ENCODE results near the gene COPA.

DNA sequence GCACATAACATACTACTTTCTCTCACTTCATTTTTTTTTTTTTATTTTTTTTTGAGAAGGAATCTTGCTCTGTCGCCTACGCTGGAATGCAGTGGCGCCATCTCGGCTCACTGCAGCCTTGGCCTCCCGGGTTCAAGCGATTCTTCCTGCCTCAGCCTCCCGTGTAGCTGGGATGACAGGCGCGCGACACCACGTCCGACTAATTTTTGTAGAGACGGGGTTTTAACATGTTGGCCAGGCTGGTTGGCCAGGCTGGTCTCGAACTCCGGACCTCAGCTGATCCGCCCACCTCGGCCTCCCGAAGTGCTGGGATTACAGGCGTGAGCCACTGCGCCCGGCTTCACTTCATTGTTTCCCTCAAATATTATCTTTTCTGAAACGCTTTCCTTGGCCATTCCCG, 57.5 kb downstream of the COPA start:
- TF ChIP-seq, protein P1, sequence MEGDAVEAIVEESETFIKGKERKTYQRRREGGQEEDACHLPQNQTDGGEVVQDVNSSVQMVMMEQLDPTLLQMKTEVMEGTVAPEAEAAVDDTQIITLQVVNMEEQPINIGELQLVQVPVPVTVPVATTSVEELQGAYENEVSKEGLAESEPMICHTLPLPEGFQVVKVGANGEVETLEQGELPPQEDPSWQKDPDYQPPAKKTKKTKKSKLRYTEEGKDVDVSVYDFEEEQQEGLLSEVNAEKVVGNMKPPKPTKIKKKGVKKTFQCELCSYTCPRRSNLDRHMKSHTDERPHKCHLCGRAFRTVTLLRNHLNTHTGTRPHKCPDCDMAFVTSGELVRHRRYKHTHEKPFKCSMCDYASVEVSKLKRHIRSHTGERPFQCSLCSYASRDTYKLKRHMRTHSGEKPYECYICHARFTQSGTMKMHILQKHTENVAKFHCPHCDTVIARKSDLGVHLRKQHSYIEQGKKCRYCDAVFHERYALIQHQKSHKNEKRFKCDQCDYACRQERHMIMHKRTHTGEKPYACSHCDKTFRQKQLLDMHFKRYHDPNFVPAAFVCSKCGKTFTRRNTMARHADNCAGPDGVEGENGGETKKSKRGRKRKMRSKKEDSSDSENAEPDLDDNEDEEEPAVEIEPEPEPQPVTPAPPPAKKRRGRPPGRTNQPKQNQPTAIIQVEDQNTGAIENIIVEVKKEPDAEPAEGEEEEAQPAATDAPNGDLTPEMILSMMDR (IDR thresholded peaks at IDR 0.05), result no peak
- TF ChIP-seq POLR2AphosphoS5 (IDR thresholded peaks at IDR 0.05), result no peak
